H1 (cell line): ENCODE data around the gene TDP1. TPM values are rescaled to one million over a fixed set of nuclear protein-coding genes. Genes with fewer than 3 reads are reported as not detected.

Source experiments
- CTCF ChIA-PET: fragments of 300-600 bp; sonication (Branson Sonifier 250); formaldehyde crosslinking; loops from one replicate; lab custom pipeline; 2021; ENCODE audit not compliant: partially characterized antibody; lab: Charles Lee
- POLR2A ChIA-PET: fragments of 300-600 bp; sonication (Branson Sonifier 250); formaldehyde crosslinking; loops from one replicate; lab custom pipeline; 2021; ENCODE audit warnings: inconsistent platforms; ENCODE audit not compliant: partially characterized antibody; lab: Charles Lee
- DNase-seq, 2 experiments: peaks; one replicate each; pipeline versions ENCODE4 v3.0.0 to v3.0.0-alpha.2; 2010 to 2022; ENCODE audit warnings: low spot score in 2 of 2, low read depth in 1 of 2, mixed read lengths in 1 of 2
- FAIRE-seq: peaks from 2 replicates; lab custom pipeline; 2011; peaks lifted over from hg19 to GRCh38; lab: Jason Lieb, UNC
- H2AFZ ChIP-seq: 2 replicates; pipeline ENCODE4 v1.8.1; 2012; ENCODE audit warnings: low read length, inconsistent platforms
- H2AK5ac ChIP-seq: 2 replicates; pipeline ENCODE4 v1.6.1; 2013; ENCODE audit warnings: low read depth, low read length
- H2BK120ac ChIP-seq: replicated peaks from 2 replicates; pipeline ENCODE3; 2013; ENCODE audit warnings: low read depth, low read length, inconsistent platforms
- H2BK12ac ChIP-seq: 2 replicates; pipeline ENCODE4 v1.6.1; 2013; ENCODE audit warnings: low read depth, low read length
- H2BK15ac ChIP-seq: 2 replicates; pipeline ENCODE4 v1.6.1; 2013; ENCODE audit warnings: low read length
- H2BK20ac ChIP-seq: 2 replicates; pipeline ENCODE4 v1.6.1; 2013; ENCODE audit warnings: low read length
- H2BK5ac ChIP-seq: 2 replicates; pipeline ENCODE4 v1.6.1; 2013; ENCODE audit warnings: low read depth, low read length
- H3K14ac ChIP-seq: 2 replicates; pipeline ENCODE4 v1.6.1; 2013; ENCODE audit warnings: inconsistent platforms; ENCODE audit not compliant: insufficient read length
- H3K18ac ChIP-seq: 2 replicates; pipeline ENCODE4 v1.6.1; 2013; ENCODE audit warnings: low read length; ENCODE audit errors: extremely low read depth
- H3K23ac ChIP-seq: 2 replicates; pipeline ENCODE4 v1.6.1; 2013; ENCODE audit warnings: inconsistent platforms; ENCODE audit not compliant: insufficient read length
- H3K23me2 ChIP-seq: 2 replicates; pipeline ENCODE4 v1.6.1; 2013; ENCODE audit warnings: low read depth, low read length
- H3K27ac ChIP-seq: 2 replicates; pipeline ENCODE4 v1.6.1; 2011; ENCODE audit warnings: low read depth, low read length, inconsistent platforms
- H3K27me3 ChIP-seq, 4 experiments: replicated peaks in 1 of 4; 1 replicate in 1 of 4; 2 replicates in 3 of 4; pipeline versions ENCODE4 v1.6.1 to v1.8.1; 2011 to 2013; ENCODE audit warnings: low read length in 3 of 4, mild to moderate bottlenecking in 3 of 4, inconsistent platforms in 2 of 4, mixed read lengths in 2 of 4, moderate library complexity in 1 of 4; ENCODE audit not compliant: control insufficient read depth in 3 of 4, insufficient read depth in 3 of 4; ENCODE audit errors: extremely low read depth in 1 of 4
- H3K36me3 ChIP-seq, 4 experiments: 2 replicates each; pipeline versions ENCODE4 v1.6.1 to v1.8.1; 2011 to 2013; ENCODE audit warnings: mild to moderate bottlenecking in 4 of 4, low read length in 3 of 4, moderate library complexity in 2 of 4, control low read depth in 1 of 4, inconsistent platforms in 1 of 4; ENCODE audit not compliant: insufficient read depth in 4 of 4, control insufficient read depth in 2 of 4
- H3K4ac ChIP-seq: replicated peaks from 2 replicates; pipeline ENCODE3; 2013; ENCODE audit warnings: low read length, low read depth, mixed read lengths, inconsistent platforms; ENCODE audit not compliant: insufficient read length
- H3K4me1 ChIP-seq, 4 experiments: replicated peaks in 1 of 4; 1 replicate in 1 of 4; 2 replicates in 3 of 4; pipeline versions ENCODE4 v1.6.1 to v1.8.1; 2011 to 2013; ENCODE audit warnings: low read length in 3 of 4, inconsistent platforms in 2 of 4, mixed read lengths in 1 of 4; ENCODE audit not compliant: insufficient read depth in 4 of 4, control insufficient read depth in 3 of 4
- H3K4me2 ChIP-seq, 2 experiments: 2 replicates each; pipeline versions ENCODE4 v1.6.1 to v1.8.1; 2011 to 2013; ENCODE audit warnings: low read depth in 2 of 2, low read length in 2 of 2, control low read depth in 1 of 2, inconsistent platforms in 1 of 2, mild to moderate bottlenecking in 1 of 2; ENCODE audit not compliant: insufficient read depth in 1 of 2
- H3K4me3 ChIP-seq, 4 experiments: fragments of 200-600, 300-600 bp in 1 of 4; sonication (generic), shearing (Covaris generic), sonication (Bioruptor Twin) in 1 of 4; 2 replicates each; pipeline versions ENCODE4 v1.5.1 to v1.8.1; 2011 to 2016; ENCODE audit warnings: low read length in 4 of 4, low read depth in 3 of 4, control low read depth in 2 of 4, inconsistent platforms in 2 of 4, mild to moderate bottlenecking in 2 of 4, mixed read lengths in 1 of 4, moderate library complexity in 1 of 4; ENCODE audit not compliant: insufficient read depth in 2 of 4; ENCODE audit errors: extremely low read depth in 1 of 4
- H3K56ac ChIP-seq: replicated peaks from 2 replicates; pipeline ENCODE3; 2013; ENCODE audit warnings: low read depth, mild to moderate bottlenecking, mixed read lengths, low read length, inconsistent platforms; ENCODE audit not compliant: insufficient read length
- H3K79me1 ChIP-seq: 2 replicates; pipeline ENCODE4 v1.6.1; 2013; ENCODE audit warnings: low read depth, low read length, control low read depth
- H3K79me2 ChIP-seq, 2 experiments: 2 replicates each; pipeline versions ENCODE4 v1.6.1 to v1.8.1; 2012 to 2013; ENCODE audit warnings: low read length in 2 of 2, mild to moderate bottlenecking in 2 of 2, inconsistent platforms in 1 of 2; ENCODE audit not compliant: insufficient read depth in 2 of 2, control insufficient read depth in 1 of 2
- H3K9ac ChIP-seq, 4 experiments: replicated peaks in 1 of 4; 1 replicate in 1 of 4; 2 replicates in 3 of 4; pipeline versions ENCODE4 v1.6.1 to v1.8.1; 2011 to 2013; ENCODE audit warnings: low read depth in 3 of 4, low read length in 3 of 4, control low read depth in 2 of 4, mild to moderate bottlenecking in 2 of 4, moderate library complexity in 2 of 4, inconsistent platforms in 1 of 4; ENCODE audit errors: extremely low read depth in 1 of 4
- H3K9me3 ChIP-seq, 2 experiments: 2 replicates each; pipeline versions ENCODE4 v1.6.1 to v1.8.1; 2012 to 2013; ENCODE audit warnings: mild to moderate bottlenecking in 2 of 2, moderate library complexity in 2 of 2, control low read depth in 1 of 2, inconsistent platforms in 1 of 2, low read depth in 1 of 2, low read length in 1 of 2, mixed read lengths in 1 of 2; ENCODE audit not compliant: insufficient read depth in 2 of 2
- H4K20me1 ChIP-seq, 2 experiments: replicated peaks in 1 of 2; 2 replicates each; pipeline versions ENCODE3 to v1.8.1; 2011 to 2013; ENCODE audit warnings: inconsistent platforms in 2 of 2, low read length in 2 of 2, mild to moderate bottlenecking in 1 of 2; ENCODE audit not compliant: insufficient read depth in 2 of 2, control insufficient read depth in 1 of 2
- H4K5ac ChIP-seq: 2 replicates; pipeline ENCODE4 v1.6.1; 2013; ENCODE audit warnings: low read length, low read depth, mixed read lengths, inconsistent platforms; ENCODE audit not compliant: insufficient read length
- H4K8ac ChIP-seq: 2 replicates; pipeline ENCODE4 v1.8.0; 2013; ENCODE audit warnings: mild to moderate bottlenecking, moderate library complexity, low read length, inconsistent platforms; ENCODE audit not compliant: insufficient read depth; ENCODE audit errors: extremely low read depth
- H4K91ac ChIP-seq: replicated peaks from 2 replicates; pipeline ENCODE3; 2013; ENCODE audit warnings: low read length, mixed read lengths, inconsistent platforms; ENCODE audit not compliant: insufficient read length
- BRCA1 ChIP-seq: IDR thresholded peaks from 2 replicates; pipeline ENCODE4 v1.6.1; 2012; ENCODE audit warnings: low read depth, low read length, improper control_type of control experiment
- CBX5 ChIP-seq: fragments of 300-800, 300-1000 bp; sonication (generic); IDR thresholded peaks from 2 replicates; pipeline ENCODE4 v1.7.1; 2016; ENCODE audit warnings: antibody characterized with exemption, low read length, low read depth
- CEBPB ChIP-seq: IDR thresholded peaks from 2 replicates; pipeline ENCODE4 v1.6.1; 2012; ENCODE audit warnings: low read depth, low read length
- CTCF ChIP-seq, 3 experiments: IDR thresholded peaks; 1 replicate in 2 of 3; 2 replicates in 1 of 3; pipeline versions ENCODE4 v1.5.1 to v1.6.1; 2011; ENCODE audit warnings: low read length in 3 of 3, mild to moderate bottlenecking in 3 of 3, inconsistent platforms in 2 of 3, low read depth in 1 of 3, moderate library complexity in 1 of 3; ENCODE audit not compliant: insufficient read depth in 1 of 3; ENCODE audit errors: control extremely low read depth in 1 of 3
- EP300 ChIP-seq, 2 experiments: IDR thresholded peaks; 1 replicate in 1 of 2; 2 replicates in 1 of 2; pipeline ENCODE4 v1.6.1; 2011 to 2012; ENCODE audit warnings: low read depth in 2 of 2, low read length in 2 of 2, mild to moderate bottlenecking in 2 of 2, borderline replicate concordance in 1 of 2, inconsistent platforms in 1 of 2, moderate library complexity in 1 of 2
- POLR2AphosphoS5 ChIP-seq: IDR thresholded peaks from 2 replicates; pipeline ENCODE4 v1.6.1; 2011; ENCODE audit warnings: low read depth, low read length
- RBBP5 ChIP-seq: IDR thresholded peaks from 2 replicates; pipeline ENCODE4 v1.7.1; 2012; ENCODE audit warnings: low read depth, mild to moderate bottlenecking, inconsistent platforms, low read length, moderate library complexity, borderline replicate concordance
- RFX5 ChIP-seq: IDR thresholded peaks from 2 replicates; pipeline ENCODE4 v1.6.1; 2011; ENCODE audit warnings: low read depth, low read length, improper control_type of control experiment, borderline replicate concordance
- SIN3A ChIP-seq, 2 experiments: IDR thresholded peaks in 1 of 2; conservative IDR thresholded peaks in 1 of 2; 2 replicates each; pipeline ENCODE4 v1.6.1; 2011 to 2012; ENCODE audit warnings: low read length in 2 of 2, improper control_type of control experiment in 1 of 2, low read depth in 1 of 2, mild to moderate bottlenecking in 1 of 2
- polyA plus RNA-seq, 7 experiments: library from polyadenylated mRNA; depleted of rRNA in 3 of 7; stranded (reverse) in 5 of 7; unstranded in 2 of 7; fragments of >200 nt in 5 of 7; fragments of 200-250 nt in 2 of 7; gene quantifications; 1 replicate in 5 of 7; 2 replicates in 1 of 7; 4 replicates in 1 of 7; pipeline versions ENCODE4 v1.2.1 to v1.2.3, GENCODE V29; 2011 to 2013; ENCODE audit warnings: missing spikeins in 2 of 7, mixed read lengths in 2 of 7
- total RNA-seq: library from RNA; stranded (reverse); fragmentation: NEBNext Ultra II Directional; extraction: Animal tissue kit (Norgen Biotek cat#: 25700); gene quantifications from 2 replicates; pipeline ENCODE4 v1.2.1, GENCODE V29; 2021

The TDP1 gene
- total and polyA plus RNA-seq, 2 of the 8 experiments (the other 6 are each of a cell fraction or from before 2014, with no cell fraction given), result 32.2 to 69.9 TPM

- no peak overlapping the region for H3K27ac ChIP-seq
- H3K9ac ChIP-seq, result no peak overlapping the region
- no peaks in the 10 kb centered on the region for H3K4me1 ChIP-seq
- H3K4me2 ChIP-seq, result no peak overlapping the region
- H3K18ac ChIP-seq, result no peak overlapping the region
- no peak overlapping the region for H4K8ac ChIP-seq
- no peaks in the 10 kb centered on the region; the same call in 1 of the 2 replicates for H3K23me2 ChIP-seq
- no peak overlapping the region for H3K23ac ChIP-seq
- no peaks in the 10 kb centered on the region for H3K9me3 ChIP-seq
- peaks cover 0 to 6% (median 0%) of the 10 kb centered on the region in 4 experiments; a peak in 2 of 8 replicates for H3K36me3 ChIP-seq
- no peak for FAIRE-seq
- H2BK120ac ChIP-seq, result no peak overlapping the region
- H2BK15ac ChIP-seq, result no peak overlapping the region
- no peaks in the 10 kb centered on the region for H4K20me1 ChIP-seq
- TF ChIP-seq BRCA1 (no peak), RBBP5 (no peak), POLR2AphosphoS5 (no peak), EP300 (IDR thresholded peaks at IDR 0.05; ENCODE audit: borderline replicate concordance in 1 of 2, low read depth in 2 of 2, low read length in 2 of 2) (no peak), CBX5 (no peak), CTCF (IDR thresholded peaks at IDR 0.05; ENCODE audit: control extremely low read depth in 1 of 3, insufficient read depth in 1 of 3, low read depth in 1 of 3, low read length in 3 of 3) (no peak), SIN3A (conservative IDR thresholded peaks at IDR 0.05 in 1 of 2, IDR thresholded peaks at IDR 0.05 in 1 of 2; ENCODE audit: low read depth in 1 of 2, low read length in 2 of 2) (no peak), RFX5 (no peak), CEBPB (no peak)
- H3K79me1 ChIP-seq, result no peaks in the 10 kb centered on the region
- H2AFZ ChIP-seq, result no peak overlapping the region
- H3K4ac ChIP-seq, result no peak overlapping the region
- no peak overlapping the region for H4K91ac ChIP-seq
- no peak overlapping the region for H3K14ac ChIP-seq
- no peak overlapping the region for H4K5ac ChIP-seq
- no peak for DNase-seq
- H2AK5ac ChIP-seq, result no peak overlapping the region
- no peaks in the 10 kb centered on the region for H3K79me2 ChIP-seq
- no peak overlapping the region for H3K56ac ChIP-seq
- H2BK20ac ChIP-seq, result no peak overlapping the region
- H3K27me3 ChIP-seq, result no peaks in the 10 kb centered on the region
- no peak overlapping the region for H2BK5ac ChIP-seq
- H2BK12ac ChIP-seq, result no peak overlapping the region
- ChIA-PET CTCF (interaction anchor here (0.6 to 0.9 kb wide), 2 partner anchors 8 to 898 kb away, joined by 4 read pairs; no protein-coding TSS in a partner anchor), POLR2A (no interaction called here)
- H3K4me3 ChIP-seq, result no peak overlapping the region
These were observed 8.4 kb upstream of the TDP1 start for GRCh38 chr14:89947344-89947743.
